Activated CD4-positive, alpha-beta memory T cell treated with anti-CD3 and anti-CD28 coated beads for 36 hours (primary cell): ENCODE measurements around the gene ZNF768. TPM values are rescaled to one million over a fixed set of nuclear protein-coding genes. Genes with fewer than 3 reads are reported as not detected.
"Not testable (repeated sequence)": the region's sequence is repeated elsewhere in the genome, so short reads cannot be mapped to it uniquely, and the experiment has no call there.

Source experiments
- CTCF ChIA-PET: fragments of 350-600 bp; sonication (Branson Sonifier 250); formaldehyde crosslinking; loops from one replicate; lab custom pipeline; 2021; ENCODE audit warnings: antibody characterized with exemption, inconsistent platforms; lab: Charles Lee
- POLR2A ChIA-PET: fragments of 350-600 bp; sonication (Branson Sonifier 250); formaldehyde crosslinking; loops from one replicate; lab custom pipeline; 2021; ENCODE audit warnings: antibody characterized with exemption; lab: Charles Lee
- DNase-seq: peaks from one replicate; pipeline ENCODE4 v3.0.0-alpha.2; 2020
- H3K27ac Mint-ChIP-seq: one replicate; pipeline ENCODE4 v1.8.0; 2021; ENCODE audit warnings: mixed read lengths
- H3K27me3 Mint-ChIP-seq: one replicate; pipeline ENCODE4 v1.8.0; 2021; ENCODE audit warnings: mixed read lengths
- H3K36me3 Mint-ChIP-seq: one replicate; pipeline ENCODE4 v1.8.0; 2021; ENCODE audit warnings: mixed read lengths
- H3K4me1 Mint-ChIP-seq: one replicate; pipeline ENCODE4 v1.8.0; 2021; ENCODE audit warnings: low read depth, mixed read lengths
- H3K4me3 Mint-ChIP-seq: one replicate; pipeline ENCODE4 v1.8.0; 2021; ENCODE audit warnings: mild to moderate bottlenecking, mixed read lengths
- H3K9me3 Mint-ChIP-seq: one replicate; pipeline ENCODE4 v1.8.0; 2021; ENCODE audit warnings: mixed read lengths
- intact Hi-C: fragments of 100-400 bp; cut with micrococcal nuclease; formaldehyde crosslinking; loops from one replicate; pipeline ENCODE4 v1.15.1; 2023
- microRNA-seq: library from miRNA; unstranded; fragments of <30 nt; microRNA quantifications from one replicate; pipeline ENCODE4 v1.2.0, GENCODE V29; 2022; ENCODE audit warnings: borderline number of aligned reads, borderline microRNAs expressed, borderline replicate concordance
- total RNA-seq, 2 experiments: library from RNA; stranded (reverse); gene quantifications; one replicate each; pipeline ENCODE4 v1.2.3, GENCODE V29; 2021

ZNF768 gene
- total RNA-seq, 2 experiments from 2014 or later = 14.2 to 14.3 TPM

DNA sequence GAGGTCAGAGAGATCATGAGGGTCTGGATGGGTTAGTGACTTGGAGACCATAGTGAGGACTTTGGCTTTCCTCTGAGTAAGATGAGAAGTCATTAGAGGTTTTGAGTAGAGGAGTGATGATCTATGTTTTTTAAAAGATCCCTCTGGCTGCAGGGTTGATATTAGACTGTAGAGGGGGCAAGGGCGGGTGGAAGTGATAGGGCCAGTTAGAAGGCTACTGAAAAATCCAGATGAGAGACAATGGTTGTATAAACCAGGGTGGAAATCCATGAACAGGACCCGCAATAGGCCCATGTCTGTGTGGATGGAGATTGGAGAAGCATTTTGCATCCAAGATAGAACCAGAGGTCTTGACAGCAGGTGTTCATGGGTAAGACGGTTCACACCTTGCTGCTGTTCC is 44.0 kb downstream of the ZNF768 start:
- intact Hi-C loops = no loop called here
- peak; percentile 16 for DNase-seq
- Mint-ChIP-seq H3K4me1 (peaks cover 50% of the 10 kb centered on the region), H3K27ac (peak overlapping the region; percentile 38), H3K4me3 (no peak overlapping the region), H3K27me3 (no peaks in the 10 kb centered on the region), H3K36me3 (peaks cover 71% of the 10 kb centered on the region), H3K9me3 (no peaks in the 10 kb centered on the region)
- ChIA-PET POLR2A (interaction anchor here (0.9 to 1.6 kb wide), 2 partner anchors 9 to 16 kb away, joined by 3 to 5 read pairs; no protein-coding TSS in a partner anchor), CTCF (interaction anchor here (1.0 to 5.0 kb wide), 6 partner anchors 26 to 133 kb away, joined by 3 to 27 read pairs (median 4); partner anchors contain the start of gene DCTPP1)

DNA sequence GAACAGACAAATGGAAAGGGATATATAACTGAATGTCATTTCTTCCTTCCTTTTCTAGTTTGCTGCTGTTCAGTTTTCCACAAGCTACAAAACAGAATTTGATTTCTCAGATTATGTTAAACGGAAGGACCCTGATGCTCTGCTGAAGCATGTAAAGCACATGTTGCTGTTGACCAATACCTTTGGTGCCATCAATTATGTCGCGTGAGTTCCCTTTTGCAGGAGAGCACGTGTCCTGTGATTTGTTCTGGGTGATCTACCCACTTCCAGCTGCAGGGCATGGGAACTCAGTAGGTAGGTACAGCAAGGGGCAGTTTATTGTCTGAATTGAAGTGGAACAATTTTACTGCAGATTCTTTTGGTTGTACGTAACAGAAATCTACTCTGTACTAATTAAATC is 45.0 kb downstream of the ZNF768 start:
- H3K36me3 Mint-ChIP-seq = peaks cover 74% of the 10 kb centered on the region
- H3K4me3 Mint-ChIP-seq = no peak overlapping the region
- peak overlapping the region; percentile 30 for H3K27ac Mint-ChIP-seq
- H3K4me1 Mint-ChIP-seq = peaks cover 53% of the 10 kb centered on the region
- H3K27me3 Mint-ChIP-seq = no peaks in the 10 kb centered on the region
- POLR2A ChIA-PET = interaction anchor here (0.7 to 1.4 kb wide), 2 partner anchors 9 to 23 kb away, joined by 3 to 9 read pairs; no protein-coding TSS in a partner anchor
- no peak for DNase-seq
- intact Hi-C loops = no loop called here
- CTCF ChIA-PET = interaction anchor here (1.0 to 5.0 kb wide), 4 partner anchors 25 to 51 kb away, joined by 3 to 27 read pairs (median 9); partner anchors contain the start of gene DCTPP1
- H3K9me3 Mint-ChIP-seq = no peaks in the 10 kb centered on the region

DNA sequence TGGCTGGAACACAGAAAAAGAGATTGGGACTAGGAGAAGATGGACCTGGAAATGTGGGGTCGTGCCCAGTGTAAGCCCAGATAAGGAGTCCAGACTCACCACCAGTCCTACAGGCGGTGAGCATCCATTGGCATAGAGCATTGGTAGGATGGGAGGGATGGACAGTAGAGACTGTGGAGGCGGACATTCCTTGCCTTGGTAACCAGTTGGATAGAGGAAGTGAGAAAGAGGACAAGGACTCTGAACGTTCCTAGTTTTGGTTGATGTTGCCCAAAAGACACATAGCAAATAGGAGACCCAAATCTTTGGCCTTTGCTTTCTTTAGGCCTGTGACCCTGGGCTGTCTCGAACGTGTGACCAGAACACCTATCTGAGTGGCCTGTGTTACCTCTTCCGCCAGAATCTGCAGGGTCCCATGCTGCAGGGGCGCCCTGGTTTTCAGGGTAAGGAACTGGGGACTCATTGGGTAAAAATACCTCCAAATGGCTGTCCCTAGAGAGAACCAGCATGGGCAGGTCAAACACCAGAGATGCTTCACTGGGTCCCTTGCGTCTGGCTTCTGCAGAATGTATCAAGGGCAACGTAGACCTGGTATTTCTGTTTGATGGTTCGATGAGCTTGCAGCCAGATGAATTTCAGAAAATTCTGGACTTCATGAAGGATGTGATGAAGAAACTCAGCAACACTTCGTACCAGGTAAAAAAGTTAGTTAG is 47.4 kb downstream of the ZNF768 start:
- peaks cover 60% of the 10 kb centered on the region for H3K4me1 Mint-ChIP-seq
- H3K27me3 Mint-ChIP-seq = no peaks in the 10 kb centered on the region
- no peak overlapping the region for H3K4me3 Mint-ChIP-seq
- H3K36me3 Mint-ChIP-seq = peaks cover 76% of the 10 kb centered on the region
- POLR2A ChIA-PET = no interaction called here
- DNase-seq = no peak
- CTCF ChIA-PET = interaction anchor here (2.4 to 5.0 kb wide), 2 partner anchors 29 to 48 kb away, joined by 15 to 27 read pairs; partner anchors contain the start of gene DCTPP1
- no peak overlapping the region for H3K27ac Mint-ChIP-seq
- H3K9me3 Mint-ChIP-seq = no peaks in the 10 kb centered on the region
- intact Hi-C loops = no loop called here

GRCh38 chr16:30477773-30478172 is 48.6 kb downstream of the ZNF768 start:
- intact Hi-C loops = not testable (repeated sequence)

GRCh38 chr16:30476991-30477390 is 49.4 kb downstream of the ZNF768 start:
- no peaks in the 10 kb centered on the region for H3K9me3 Mint-ChIP-seq
- intact Hi-C loops = no loop called here
- H3K27ac Mint-ChIP-seq = peak overlapping the region; percentile 71
- H3K4me1 Mint-ChIP-seq = peaks cover 54% of the 10 kb centered on the region
- H3K4me3 Mint-ChIP-seq = no peak overlapping the region
- ChIA-PET POLR2A (interaction anchor here (0.6 to 0.7 kb wide), 2 partner anchors 26 to 89 kb away, joined by 3 to 4 read pairs; no protein-coding TSS in a partner anchor), CTCF (interaction anchor here (0.6 to 1.3 kb wide), 5 partner anchors 28 to 595 kb away, joined by 3 to 7 read pairs (median 3); partner anchors contain the start of gene DCTPP1)
- no peaks in the 10 kb centered on the region for H3K27me3 Mint-ChIP-seq
- no peak for DNase-seq
- H3K36me3 Mint-ChIP-seq = peaks cover 73% of the 10 kb centered on the region

More at GRCh38 chr16:30477773-30478172, 48.6 kb downstream of the ZNF768 start:
- H3K27me3 Mint-ChIP-seq, H3K9me3 Mint-ChIP-seq, DNase-seq, H3K4me3 Mint-ChIP-seq: not testable (repeated sequence)
- Mint-ChIP-seq H3K4me1 (peaks cover 56% of the 10 kb centered on the region), H3K27ac (peak overlapping the region; percentile 71), H3K36me3 (peaks cover 76% of the 10 kb centered on the region)
- POLR2A ChIA-PET = interaction anchor here (0.6 to 0.7 kb wide), 2 partner anchors 25 to 89 kb away, joined by 3 to 4 read pairs; no protein-coding TSS in a partner anchor
- CTCF ChIA-PET = interaction anchor here (0.6 to 1.3 kb wide), 3 partner anchors 28 to 596 kb away, joined by 3 to 7 read pairs (median 3); partner anchors contain the start of gene DCTPP1

GRCh38 chr16:30474684-30475083 is 51.7 kb downstream of the ZNF768 start:
- ChIA-PET CTCF (interaction anchor here (0.8 to 3.4 kb wide), 14 partner anchors 16 to 184 kb away, joined by 3 to 63 read pairs (median 8); partner anchors contain the start of genes DCTPP1, SEPHS2 and ZNF747), POLR2A (interaction anchor here (0.7 to 7.4 kb wide), 10 partner anchors 9 to 57 kb away, joined by 3 to 132 read pairs (median 6); partner anchors contain the start of gene SEPHS2)
- no peaks in the 10 kb centered on the region for H3K9me3 Mint-ChIP-seq
- H3K27ac Mint-ChIP-seq = peak overlapping the region; percentile 97
- intact Hi-C loops = loop anchor here (5.0 kb wide), 3 partner anchors 78 to 862 kb away; no protein-coding TSS in a partner anchor
- H3K4me3 Mint-ChIP-seq = peak overlapping the region; percentile 98
- DNase-seq = no peak
- H3K4me1 Mint-ChIP-seq = peaks cover 54% of the 10 kb centered on the region
- H3K36me3 Mint-ChIP-seq = peaks cover 56% of the 10 kb centered on the region
- H3K27me3 Mint-ChIP-seq = no peaks in the 10 kb centered on the region

- Mint-ChIP-seq H3K27ac (peak overlapping the region; percentile 97), H3K9me3 (no peaks in the 10 kb centered on the region), H3K4me3 (peak overlapping the region; percentile 98), H3K36me3 (peaks cover 50% of the 10 kb centered on the region), H3K27me3 (no peaks in the 10 kb centered on the region), H3K4me1 (peaks cover 59% of the 10 kb centered on the region)
- ChIA-PET POLR2A (interaction anchor here (0.9 to 7.4 kb wide), 12 partner anchors 9 to 97 kb away, joined by 3 to 132 read pairs (median 10); partner anchors contain the start of genes DCTPP1, SEPHS2, ZNF688 and ZNF747), CTCF (interaction anchor here (0.8 to 3.4 kb wide), 14 partner anchors 16 to 185 kb away, joined by 3 to 63 read pairs (median 5); partner anchors contain the start of genes DCTPP1, SEPHS2, ZNF747 and ZNF785)
- DNase-seq = peak; percentile 30
- intact Hi-C loops = loop anchor here (5.0 kb wide), 3 partner anchors 78 to 862 kb away; no protein-coding TSS in a partner anchor
These were observed 52.3 kb downstream of the ZNF768 start for GRCh38 chr16:30474074-30474452.

Small RNA genes lying within 50 kb of the gene (microRNA-seq; reads per million reads assigned to microRNA genes)
- 180 reads per million, percentile 73 among the genes with 10 or more reads in this experiment for gene MIR4518

Other genes with a start within 250 kb of the ZNF768 start
- gene CD2BP2, start 171.3 kb downstream of the ZNF768 start, total RNA-seq = 10 to 100 TPM; 60.7 to 61.4 TPM
- gene TBC1D10B, start 156.1 kb downstream of the ZNF768 start, total RNA-seq = 10 to 100 TPM; 54.7 to 54.8 TPM
- gene MYL11, start 151.8 kb downstream of the ZNF768 start, total RNA-seq = 1 to 10 TPM in 1 of 2 experiments, under 1 TPM in 1; 0.83 to 1.6 TPM
- 100 to 1,000 TPM; 199 to 202 TPM for gene SEPTIN1, start 144.0 kb downstream of the ZNF768 start, total RNA-seq
- gene ZNF48, start 131.1 kb downstream of the ZNF768 start, total RNA-seq = 10 to 100 TPM; 13.1 to 13.6 TPM
- gene ZNF771, start 119.0 kb downstream of the ZNF768 start, total RNA-seq = 1 to 10 TPM; 5.4 to 5.7 TPM
- gene DCTPP1, start 96.5 kb downstream of the ZNF768 start, total RNA-seq = 10 to 100 TPM; 87.5 to 96.6 TPM
- gene SEPHS2, start 80.7 kb downstream of the ZNF768 start, total RNA-seq = 10 to 100 TPM; 61.4 to 61.7 TPM
- 100 to 1,000 TPM; 218 to 226 TPM for gene ITGAL, start 53.8 kb downstream of the ZNF768 start, total RNA-seq
- gene ZNF747, start 8.3 kb upstream of the ZNF768 start, total RNA-seq = 1 to 10 TPM; 7.2 to 7.6 TPM
- gene ZNF764, start 31.8 kb upstream of the ZNF768 start, total RNA-seq = 10 to 100 TPM; 13.7 to 14.2 TPM
- gene ZNF688, start 45.1 kb upstream of the ZNF768 start, total RNA-seq = 1 to 10 TPM; 9.2 to 9.3 TPM
- 10 to 100 TPM; 14.0 to 15.0 TPM for gene ZNF785, start 59.1 kb upstream of the ZNF768 start, total RNA-seq
- gene ZNF689, start 83.8 kb upstream of the ZNF768 start, total RNA-seq = 1 to 10 TPM; 8.7 to 9.9 TPM
- 10 to 100 TPM; 73.2 to 83.2 TPM for gene PRR14, start 124.4 kb upstream of the ZNF768 start, total RNA-seq
- gene FBRS, start 131.9 kb upstream of the ZNF768 start, total RNA-seq = 10 to 100 TPM; 91.8 to 95.6 TPM
- gene SRCAP, start 172.6 kb upstream of the ZNF768 start, total RNA-seq = 10 to 100 TPM; 48.4 to 54.0 TPM
- 10 to 100 TPM; 24.1 to 27.9 TPM for gene PHKG2, start 221.9 kb upstream of the ZNF768 start, total RNA-seq
- gene CFAP119, start 235.5 kb upstream of the ZNF768 start, total RNA-seq = 1 to 10 TPM; 3.8 to 4.9 TPM
- gene RNF40, start 235.8 kb upstream of the ZNF768 start, total RNA-seq = 10 to 100 TPM; 70.9 to 72.8 TPM